Body of pancreas (tissue), 4 donors: ENCODE measurements around the gene CEACAM1.

Experiments used
- CTCF ChIP-seq, 7 experiments: fragments of 450-650 bp in 4 of 7; fragments of 200-600 bp in 3 of 7; sonication (generic) in 3 of 7; IDR thresholded peaks; one replicate each; pipeline ENCODE4 v1.5.1; 2016 to 2019; ENCODE audit warnings: antibody characterized with exemption in 7 of 7
- POLR2A ChIP-seq, 3 donors: fragments of 450-650 bp; IDR thresholded peaks; one replicate each; pipeline ENCODE4 v1.6.1; 2016; ENCODE audit warnings: antibody characterized with exemption in 3 of 3, mild to moderate bottlenecking in 2 of 3

DNA sequence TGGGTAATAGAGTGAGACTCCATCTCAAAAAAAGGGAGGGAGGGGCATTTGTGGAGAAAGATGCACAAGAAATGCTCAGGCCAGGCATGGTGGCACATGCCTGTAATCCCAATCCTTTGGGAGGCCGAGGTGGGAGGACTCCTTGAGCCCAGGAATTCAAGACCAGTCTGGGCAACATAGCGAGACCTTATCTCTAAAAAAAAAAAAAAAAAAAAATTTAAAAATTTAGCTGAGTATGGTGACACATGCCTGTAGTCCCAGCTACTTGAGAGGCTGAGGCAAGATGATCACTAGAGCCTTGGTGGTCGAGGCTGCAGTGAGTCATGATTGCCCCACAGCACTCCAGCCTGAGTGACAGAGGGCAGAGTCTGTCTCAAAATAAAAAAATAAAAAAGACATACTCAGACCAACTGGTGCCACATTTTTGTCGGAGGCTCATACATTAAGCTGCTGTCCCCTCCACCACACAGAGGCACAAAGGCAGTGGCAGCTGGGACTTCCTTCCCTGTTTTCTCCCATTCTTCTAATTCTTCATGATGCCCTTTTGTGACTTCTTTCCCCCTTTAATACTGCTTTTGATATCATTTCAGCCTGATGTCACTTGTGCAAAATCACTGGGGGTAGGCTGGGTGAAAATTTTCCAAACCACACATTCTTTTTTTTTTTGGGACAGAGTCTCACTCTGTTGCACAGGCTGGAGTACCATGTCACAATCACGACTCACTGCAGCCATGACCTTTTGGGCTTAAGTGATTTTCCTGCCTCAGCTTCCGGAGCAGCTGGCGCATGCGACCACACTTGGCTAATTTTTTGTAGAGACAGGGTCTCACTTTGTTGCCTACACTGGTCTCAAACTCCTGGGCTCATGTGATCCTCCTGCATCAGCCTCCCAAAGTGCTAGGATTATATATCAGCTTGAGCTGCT, 58.7 kb downstream of the CEACAM1 start:
- TF ChIP-seq CTCF (IDR thresholded peaks at IDR 0.05) (no peak), POLR2A (IDR thresholded peaks at IDR 0.05) (no peak)
